ENCODE results near the gene CC2D2B. TPM values are rescaled to one million over a fixed set of nuclear protein-coding genes. Genes with fewer than 3 reads are reported as not detected.

Gene CC2D2B
- total RNA-seq (1 to 10 TPM; 1.7 to 7.1 (median 3.3) TPM), polyA plus RNA-seq (1 to 10 TPM in 1 of 3 donors, under 1 TPM in 2; 0.26 to 1.0 (median 0.96) TPM)
- long read RNA-seq, donor 1 = 0 reads
- long read RNA-seq, donor 2 = 0 reads

- no peaks in the 10 kb centered on the region for H3K27me3 ChIP-seq (replicated peaks in 1 of 7)
These were observed at the start of gene CC2D2B for GRCh38 chr10:95907456-95908253. Gene CC2D2B (plus strand): TSS chr10:95907975. CDS start chr10:95911324, 3,349 bp downstream.

GRCh38 chr10:95860166-95860940 is 47.4 kb upstream of the CC2D2B start:
- no peak for TF ChIP-seq POLR2AphosphoS5 (IDR thresholded peaks at IDR 0.05)
- no peak for TF ChIP-seq POLR2A (IDR thresholded peaks at IDR 0.05)
- TF ChIP-seq CTCF (IDR thresholded peaks at IDR 0.05 in 8 of 11, conservative IDR thresholded peaks at IDR 0.05 in 3 of 11) = no peak
- intact Hi-C loops (cut with DNase I; ENCODE audit: low total_unique reads) = no loop called here
- peaks cover 0 to 14% (median 7%) of the 10 kb centered on the region in 6 donors for H3K4me1 ChIP-seq
- no peaks in the 10 kb centered on the region for H3K9me3 ChIP-seq
- WGBS, 5 donors = 85 to 94% (median 87%) methylated on average over 3 of the region's 3 CpGs
- H3K27me3 ChIP-seq (replicated peaks in 1 of 7) = no peaks in the 10 kb centered on the region
- H3K36me3 ChIP-seq = peaks cover 0 to 93% (median 24%) of the 10 kb centered on the region in 6 donors
- H3K4me3 ChIP-seq = no peak overlapping the region
- no peak overlapping the region for H3K27ac ChIP-seq
- DNase-seq = no peak

More at GRCh38 chr10:95907456-95908253, at the start of gene CC2D2B:
- H3K27ac ChIP-seq = peak within 1 kb of the TSS; percentile 71 to 91 (median 86)
- 0 to 1% (median 0%) methylated on average over 36 to 69 of the region's 69 CpGs for WGBS, 5 donors
- TF ChIP-seq POLR2AphosphoS5 (IDR thresholded peaks at IDR 0.05) (peak; percentile 73 to 86 (median 85)), CTCF (IDR thresholded peaks at IDR 0.05 in 8 of 11, conservative IDR thresholded peaks at IDR 0.05 in 3 of 11) (peak in 1 of 11 experiments; percentile 5), POLR2A (IDR thresholded peaks at IDR 0.05) (no peak)
- H3K36me3 ChIP-seq = peaks cover 0 to 19% (median 3%) of the 10 kb centered on the region in 6 donors
- H3K4me1 ChIP-seq = peaks cover 4 to 31% (median 16%) of the 10 kb centered on the region in 6 donors
- H3K4me3 ChIP-seq = peak within 1 kb of the TSS; percentile 71 to 96 (median 80)
- peak; percentile 94 for DNase-seq
- intact Hi-C loops (cut with DNase I; ENCODE audit: low total_unique reads) = no loop called here
- H3K9me3 ChIP-seq = no peaks in the 10 kb centered on the region

- no peaks in the 10 kb centered on the region for H3K9me3 ChIP-seq
- WGBS, 5 donors = 63 to 85% (median 81%) methylated on average over 2 of the region's 2 CpGs
- H3K4me3 ChIP-seq = no peak overlapping the region
- no peak for TF ChIP-seq POLR2AphosphoS5 (IDR thresholded peaks at IDR 0.05)
- no peak for TF ChIP-seq CTCF (IDR thresholded peaks at IDR 0.05 in 8 of 11, conservative IDR thresholded peaks at IDR 0.05 in 3 of 11)
- TF ChIP-seq POLR2A (IDR thresholded peaks at IDR 0.05) = no peak
- H3K27ac ChIP-seq = no peak overlapping the region
- H3K4me1 ChIP-seq = peaks cover 0 to 18% (median 7%) of the 10 kb centered on the region in 6 donors
- DNase-seq = no peak
- H3K36me3 ChIP-seq = peaks cover 0 to 94% (median 27%) of the 10 kb centered on the region in 6 donors
- intact Hi-C loops (cut with DNase I; ENCODE audit: low total_unique reads) = no loop called here
- no peaks in the 10 kb centered on the region for H3K27me3 ChIP-seq (replicated peaks in 1 of 7)
These were observed 46.4 kb upstream of the CC2D2B start for GRCh38 chr10:95861386-95861785.

All from spleen (tissue), 13 donors.